Fibroblast of lung (primary cell): ENCODE results near the gene ITGB7. TPM values are rescaled to one million over a fixed set of nuclear protein-coding genes. Genes with fewer than 3 reads are reported as not detected.

ENCODE experiments used
- DNase-seq, 2 donors: peaks; one replicate each; pipeline versions ENCODE4 v3.0.0 to v3.0.0-alpha.2; 2010; ENCODE audit warnings: low read depth in 2 of 2
- H2AFZ ChIP-seq: 2 replicates; pipeline ENCODE4 v1.5.1; 2012; ENCODE audit warnings: low read length, control low read depth, inconsistent platforms
- H3K27ac ChIP-seq: 2 replicates; pipeline ENCODE4 v1.5.1; 2011; ENCODE audit warnings: low read length, control low read depth; ENCODE audit not compliant: insufficient read depth
- H3K27me3 ChIP-seq: 2 replicates; pipeline ENCODE4 v1.5.1; 2011; ENCODE audit warnings: mild to moderate bottlenecking, low read length; ENCODE audit not compliant: control insufficient read depth, insufficient read depth
- H3K36me3 ChIP-seq: 2 replicates; pipeline ENCODE4 v1.5.1; 2011; ENCODE audit warnings: low read length; ENCODE audit not compliant: control insufficient read depth, insufficient read depth
- H3K4me1 ChIP-seq: 2 replicates; pipeline ENCODE4 v1.5.1; 2011; ENCODE audit warnings: low read length; ENCODE audit not compliant: control insufficient read depth, insufficient read depth; ENCODE audit errors: extremely low read depth
- H3K4me2 ChIP-seq: 2 replicates; pipeline ENCODE4 v1.5.1; 2011; ENCODE audit warnings: low read length, control low read depth; ENCODE audit not compliant: insufficient read depth; ENCODE audit errors: extremely low read depth
- H3K4me3 ChIP-seq, 4 experiments: fragments of 200-600 bp in 1 of 4; sonication (generic) in 1 of 4; replicated peaks in 1 of 4; 2 replicates each; pipeline ENCODE4 v1.5.1; 2011 to 2016; ENCODE audit warnings: low read length in 4 of 4, low read depth in 3 of 4, mild to moderate bottlenecking in 3 of 4, control low read depth in 2 of 4, inconsistent platforms in 1 of 4, mixed read lengths in 1 of 4; ENCODE audit not compliant: insufficient read depth in 1 of 4; ENCODE audit errors: control extremely low read depth in 1 of 4
- H3K79me2 ChIP-seq: 2 replicates; pipeline ENCODE4 v1.5.1; 2012; ENCODE audit warnings: mild to moderate bottlenecking, low read length, inconsistent platforms; ENCODE audit not compliant: control insufficient read depth, insufficient read depth
- H3K9ac ChIP-seq: 2 replicates; pipeline ENCODE4 v1.5.1; 2011; ENCODE audit warnings: mild to moderate bottlenecking, low read length, control low read depth; ENCODE audit not compliant: insufficient read depth
- H3K9me3 ChIP-seq: 2 replicates; pipeline ENCODE4 v1.5.1; 2012; ENCODE audit warnings: low read depth, low read length; ENCODE audit not compliant: control insufficient read depth, insufficient read depth
- H4K20me1 ChIP-seq: 2 replicates; pipeline ENCODE4 v1.5.1; 2011; ENCODE audit warnings: low read length; ENCODE audit not compliant: control insufficient read depth, insufficient read depth; ENCODE audit errors: extremely low read depth
- EZH2 ChIP-seq: IDR thresholded peaks from 2 replicates; pipeline ENCODE4 v1.5.1; 2012; ENCODE audit warnings: low read length, control low read depth, mild to moderate bottlenecking; ENCODE audit errors: missing control alignments
- polyA plus RNA-seq, 2 donors: library from polyadenylated mRNA; depleted of rRNA in 1 of 2; stranded (reverse) in 1 of 2; unstranded in 1 of 2; fragments of >200 nt; gene quantifications; 2 replicates each; pipeline ENCODE4 v1.2.1, GENCODE V29; 2011 to 2012; ENCODE audit warnings: missing spikeins in 1 of 2
- total RNA-seq: library from RNA; depleted of rRNA; stranded (reverse); fragments of >200 nt; gene quantifications from 2 replicates; pipeline ENCODE4 v1.2.1, GENCODE V29; 2014
- TF ChIP-seq, protein P1 (sequence below), 2 donors: IDR thresholded peaks in 1 of 2; conservative IDR thresholded peaks in 1 of 2; 1 replicate in 1 of 2; 2 replicates in 1 of 2; pipeline ENCODE4 v1.5.1; 2011 to 2012; ENCODE audit warnings: low read length in 2 of 2, control low read depth in 1 of 2, inconsistent platforms in 1 of 2, low read depth in 1 of 2, mild to moderate bottlenecking in 1 of 2

ITGB7 gene
- total and polyA plus RNA-seq, 2 donors (not counting 1 experiment from before 2014, with no cell fraction given), result 0.20 to 0.50 TPM

DNA sequence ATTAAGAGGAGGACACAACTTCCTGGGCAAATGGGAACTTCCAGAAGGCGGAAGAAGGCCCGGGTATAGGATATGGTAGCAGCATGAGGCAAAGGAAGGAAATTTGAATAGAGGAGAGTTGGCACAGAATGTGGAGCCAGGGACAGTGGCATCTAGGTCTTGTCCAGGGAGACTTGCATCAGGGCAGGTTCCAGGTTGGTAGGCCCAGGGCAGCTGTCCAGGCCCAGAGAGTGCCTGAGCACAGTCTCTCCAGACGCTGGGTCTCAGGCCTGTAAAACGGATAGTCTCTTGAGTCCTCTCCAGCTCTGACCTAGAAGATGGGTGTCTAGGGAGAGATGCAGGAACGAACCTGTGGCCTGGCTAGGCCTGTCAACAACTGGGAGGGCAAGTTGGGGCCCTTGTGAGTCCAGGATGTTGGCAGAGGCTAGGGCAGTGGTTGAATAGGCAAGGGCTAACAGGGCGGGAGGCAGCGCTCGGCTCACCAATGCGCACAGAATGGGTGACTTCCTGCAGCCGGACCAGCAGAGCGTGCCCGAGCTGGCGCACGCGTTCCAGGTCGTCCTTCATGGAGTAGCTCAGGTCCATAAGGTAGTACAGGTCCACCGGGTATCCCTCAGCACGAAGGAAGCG is 9.9 kb downstream of the ITGB7 start:
- no peaks in the 10 kb centered on the region for H3K27me3 ChIP-seq
- no peak overlapping the region for H2AFZ ChIP-seq
- TF ChIP-seq, protein P1, sequence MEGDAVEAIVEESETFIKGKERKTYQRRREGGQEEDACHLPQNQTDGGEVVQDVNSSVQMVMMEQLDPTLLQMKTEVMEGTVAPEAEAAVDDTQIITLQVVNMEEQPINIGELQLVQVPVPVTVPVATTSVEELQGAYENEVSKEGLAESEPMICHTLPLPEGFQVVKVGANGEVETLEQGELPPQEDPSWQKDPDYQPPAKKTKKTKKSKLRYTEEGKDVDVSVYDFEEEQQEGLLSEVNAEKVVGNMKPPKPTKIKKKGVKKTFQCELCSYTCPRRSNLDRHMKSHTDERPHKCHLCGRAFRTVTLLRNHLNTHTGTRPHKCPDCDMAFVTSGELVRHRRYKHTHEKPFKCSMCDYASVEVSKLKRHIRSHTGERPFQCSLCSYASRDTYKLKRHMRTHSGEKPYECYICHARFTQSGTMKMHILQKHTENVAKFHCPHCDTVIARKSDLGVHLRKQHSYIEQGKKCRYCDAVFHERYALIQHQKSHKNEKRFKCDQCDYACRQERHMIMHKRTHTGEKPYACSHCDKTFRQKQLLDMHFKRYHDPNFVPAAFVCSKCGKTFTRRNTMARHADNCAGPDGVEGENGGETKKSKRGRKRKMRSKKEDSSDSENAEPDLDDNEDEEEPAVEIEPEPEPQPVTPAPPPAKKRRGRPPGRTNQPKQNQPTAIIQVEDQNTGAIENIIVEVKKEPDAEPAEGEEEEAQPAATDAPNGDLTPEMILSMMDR (conservative IDR thresholded peaks at IDR 0.05 in 1 of 2, IDR thresholded peaks at IDR 0.05 in 1 of 2; ENCODE audit: low read depth in 1 of 2, low read length in 2 of 2), result no peak
- no peak for TF ChIP-seq EZH2
- H3K27ac ChIP-seq, result no peak overlapping the region
- no peak overlapping the region for H3K4me2 ChIP-seq
- no peaks in the 10 kb centered on the region for H3K36me3 ChIP-seq
- H3K79me2 ChIP-seq, result no peaks in the 10 kb centered on the region
- no peaks in the 10 kb centered on the region for H3K9me3 ChIP-seq
- no peak for DNase-seq
- no peaks in the 10 kb centered on the region for H4K20me1 ChIP-seq
- H3K9ac ChIP-seq, result no peak overlapping the region
- no peak overlapping the region for H3K4me3 ChIP-seq
- no peaks in the 10 kb centered on the region for H3K4me1 ChIP-seq

DNA sequence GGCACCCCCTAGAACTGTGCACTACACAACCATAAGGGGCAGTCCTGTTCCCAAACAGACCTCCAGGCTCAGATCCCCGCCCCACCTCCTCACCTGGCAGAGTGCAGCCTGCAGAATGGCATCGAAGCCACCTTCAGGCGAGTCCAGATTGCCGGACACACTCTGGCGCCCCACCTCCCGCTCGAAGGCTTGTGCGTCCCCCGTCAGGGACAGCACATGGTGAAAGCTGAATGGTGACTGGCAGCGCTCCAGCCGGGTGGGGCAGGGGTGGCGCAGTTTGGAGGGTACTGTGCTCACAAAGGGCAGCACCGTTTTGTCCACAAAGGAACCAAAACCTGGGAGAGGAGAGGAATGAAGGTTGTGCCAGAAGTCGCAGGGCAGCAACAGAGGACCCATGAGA is 10.6 kb downstream of the ITGB7 start:
- Histone ChIP-seq H3K79me2 (no peaks in the 10 kb centered on the region), H3K4me2 (no peak overlapping the region), H3K27me3 (no peaks in the 10 kb centered on the region), H3K9me3 (no peaks in the 10 kb centered on the region), H3K9ac (no peak overlapping the region), H3K4me3 (no peak overlapping the region), H3K27ac (no peak overlapping the region), H4K20me1 (no peaks in the 10 kb centered on the region), H3K36me3 (peaks cover 4% of the 10 kb centered on the region), H2AFZ (no peak overlapping the region), H3K4me1 (no peaks in the 10 kb centered on the region)
- TF ChIP-seq, protein P1 (conservative IDR thresholded peaks at IDR 0.05 in 1 of 2, IDR thresholded peaks at IDR 0.05 in 1 of 2; ENCODE audit: low read depth in 1 of 2, low read length in 2 of 2), result no peak
- no peak for TF ChIP-seq EZH2
- no peak for DNase-seq

DNA sequence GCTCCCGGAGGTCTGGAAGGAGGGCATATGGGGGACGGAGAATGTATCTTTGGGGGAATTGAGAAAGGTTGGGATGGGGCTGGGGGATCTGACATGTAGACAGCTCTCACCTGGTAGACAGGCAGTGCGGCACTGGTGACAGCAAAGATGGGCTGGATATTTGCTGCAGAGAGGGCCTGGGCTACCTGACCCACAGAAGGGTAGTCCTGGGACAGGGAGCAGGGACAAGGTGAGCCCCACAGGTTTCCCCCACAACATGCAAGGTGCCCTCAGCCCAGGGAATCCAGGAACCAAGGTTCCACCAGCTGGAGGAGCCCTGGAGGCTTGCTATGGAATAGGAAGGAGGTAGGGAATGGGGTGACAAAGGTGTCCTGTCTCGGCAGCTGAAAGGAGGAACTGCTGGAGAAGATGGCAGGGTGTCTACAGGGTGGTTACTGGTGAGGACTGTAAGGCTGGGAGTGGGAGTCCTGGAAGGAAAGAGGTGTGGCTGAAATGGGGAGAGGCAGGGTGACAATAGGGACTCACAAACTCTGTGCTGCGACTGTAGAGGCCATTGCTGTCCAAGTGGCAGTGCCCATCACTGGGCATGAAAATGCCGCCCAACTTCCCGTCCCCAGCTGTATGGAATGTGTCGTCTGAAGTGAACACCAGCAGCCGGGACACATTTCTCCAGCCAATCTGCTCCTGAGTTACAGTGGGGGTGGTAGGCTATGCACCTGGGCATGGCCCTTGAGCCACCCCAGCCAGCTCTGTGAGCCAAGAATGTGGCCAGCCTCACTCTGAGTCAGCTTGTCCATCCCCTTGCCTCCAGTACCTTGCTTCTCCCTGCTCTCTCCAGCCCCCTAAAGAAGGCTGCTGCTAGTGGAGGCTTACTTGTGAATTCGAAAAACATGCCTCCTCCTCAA is 11.3 kb downstream of the ITGB7 start:
- no peak overlapping the region for H3K4me3 ChIP-seq
- H3K9me3 ChIP-seq, result no peaks in the 10 kb centered on the region
- no peaks in the 10 kb centered on the region for H3K79me2 ChIP-seq
- H3K27me3 ChIP-seq, result no peaks in the 10 kb centered on the region
- TF ChIP-seq, protein P1 (conservative IDR thresholded peaks at IDR 0.05 in 1 of 2, IDR thresholded peaks at IDR 0.05 in 1 of 2; ENCODE audit: low read depth in 1 of 2, low read length in 2 of 2), result no peak
- TF ChIP-seq EZH2, result no peak
- no peak overlapping the region for H3K4me2 ChIP-seq
- H3K9ac ChIP-seq, result no peak overlapping the region
- no peaks in the 10 kb centered on the region for H4K20me1 ChIP-seq
- no peak overlapping the region for H3K27ac ChIP-seq
- no peaks in the 10 kb centered on the region for H3K4me1 ChIP-seq
- peak in 1 of 2 donors; percentile 32 for DNase-seq
- no peak overlapping the region for H2AFZ ChIP-seq
- peaks cover 5% of the 10 kb centered on the region for H3K36me3 ChIP-seq
